GM18867 (cell line): ENCODE data around the gene CDH4.

ENCODE experiments used
- ATAC-seq: cut with Tn5 transposase; IDR thresholded peaks from one replicate; pipeline ENCODE4 v1.9.1; 2021; ENCODE audit warnings: mild to moderate bottlenecking, moderate library complexity; ENCODE audit not compliant: unreplicated experiment

CDH4 gene

GRCh38 chr20:61819921-61820825 is 568.1 kb downstream of the CDH4 start:
- no peak for ATAC-seq

- no peak for ATAC-seq
Measured at GRCh38 chr20:61821735-61822134, 569.7 kb downstream of the CDH4 start.

- no peak for ATAC-seq
Measured at GRCh38 chr20:61822396-61822795, 570.3 kb downstream of the CDH4 start.

DNA sequence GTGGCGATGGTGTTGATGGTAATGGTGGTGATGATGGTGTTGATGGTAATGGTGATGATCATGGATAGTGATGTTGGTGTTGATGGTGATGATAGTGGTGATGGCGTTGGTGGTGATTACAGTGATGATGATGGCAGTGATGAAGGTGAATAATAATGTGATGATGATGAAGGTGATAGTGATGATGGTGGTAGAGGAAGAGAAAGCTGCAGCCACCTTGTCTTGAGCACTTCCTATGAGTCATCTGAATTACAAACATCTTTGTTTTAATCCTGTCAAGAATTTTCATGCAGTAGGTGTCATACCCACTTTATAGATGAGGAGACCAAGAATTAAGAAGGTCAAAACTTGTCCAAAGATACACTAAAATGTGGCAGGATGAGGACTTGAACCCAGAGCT is 571.2 kb downstream of the CDH4 start:
- no peak for ATAC-seq

- no peak for ATAC-seq
Measured at GRCh38 chr20:61828891-61829290, 576.8 kb downstream of the CDH4 start.

DNA sequence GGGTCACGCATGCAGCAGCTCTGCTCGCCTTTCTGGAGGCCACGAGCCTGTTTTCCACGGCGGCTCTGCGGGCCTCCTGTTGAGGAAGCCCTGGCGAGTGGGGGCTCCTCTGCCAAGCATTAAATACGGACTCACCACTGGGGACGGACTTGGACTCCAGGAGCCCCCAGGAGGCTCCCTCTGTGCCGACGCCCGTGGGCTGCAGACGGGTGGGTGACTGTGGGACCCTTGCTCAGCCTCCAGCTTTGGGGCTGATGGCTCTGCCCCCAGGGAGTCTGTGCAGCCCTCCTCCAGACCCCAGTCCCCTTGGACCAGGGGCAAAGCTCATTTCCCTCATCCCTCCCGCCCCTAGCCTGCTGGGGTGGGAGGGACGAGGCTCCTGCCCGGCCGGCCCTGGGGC is 577.5 kb downstream of the CDH4 start:
- no peak for ATAC-seq

DNA sequence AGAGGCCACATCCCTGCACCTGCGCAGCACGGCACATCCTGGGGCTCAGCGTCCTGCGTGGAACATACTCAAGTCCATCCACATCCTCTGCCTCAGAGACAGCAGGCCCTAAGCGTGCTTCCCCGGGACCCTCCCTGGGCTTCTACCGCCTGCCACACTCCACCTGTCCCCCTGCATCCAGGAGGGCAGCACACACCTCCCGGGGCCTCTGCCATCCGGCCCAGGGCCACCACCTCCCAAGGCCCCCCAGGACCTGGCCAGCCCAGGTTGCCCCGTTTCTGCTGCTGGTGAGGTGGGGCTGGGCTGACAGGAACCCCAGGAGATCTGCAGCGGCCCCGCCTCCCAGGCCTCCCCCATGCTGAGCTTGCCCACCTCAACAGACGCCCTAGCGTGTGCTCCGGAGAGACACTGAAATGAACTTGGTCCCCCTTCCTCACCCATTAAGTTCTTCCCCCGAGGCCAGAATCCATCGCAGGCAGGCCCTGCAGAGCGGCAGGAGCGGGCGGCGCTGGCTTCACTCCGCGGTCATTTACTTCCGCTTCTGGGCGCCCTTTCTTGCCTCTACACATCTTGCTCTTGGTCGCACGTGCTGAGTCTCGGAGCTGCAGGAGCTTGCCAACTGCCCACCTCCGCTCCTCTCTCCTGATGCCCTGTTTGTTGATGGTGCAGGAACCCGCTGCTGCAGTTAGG is 578.3 kb downstream of the CDH4 start:
- ATAC-seq, result no peak

- no peak for ATAC-seq
Measured at GRCh38 chr20:61830991-61831390, 578.9 kb downstream of the CDH4 start.

- no peak for ATAC-seq
Measured at GRCh38 chr20:61832181-61832580, 580.1 kb downstream of the CDH4 start.

GRCh38 chr20:61833807-61834610 is 581.9 kb downstream of the CDH4 start:
- no peak for ATAC-seq

GRCh38 chr20:61835301-61835700 is 583.2 kb downstream of the CDH4 start:
- ATAC-seq, result no peak

DNA sequence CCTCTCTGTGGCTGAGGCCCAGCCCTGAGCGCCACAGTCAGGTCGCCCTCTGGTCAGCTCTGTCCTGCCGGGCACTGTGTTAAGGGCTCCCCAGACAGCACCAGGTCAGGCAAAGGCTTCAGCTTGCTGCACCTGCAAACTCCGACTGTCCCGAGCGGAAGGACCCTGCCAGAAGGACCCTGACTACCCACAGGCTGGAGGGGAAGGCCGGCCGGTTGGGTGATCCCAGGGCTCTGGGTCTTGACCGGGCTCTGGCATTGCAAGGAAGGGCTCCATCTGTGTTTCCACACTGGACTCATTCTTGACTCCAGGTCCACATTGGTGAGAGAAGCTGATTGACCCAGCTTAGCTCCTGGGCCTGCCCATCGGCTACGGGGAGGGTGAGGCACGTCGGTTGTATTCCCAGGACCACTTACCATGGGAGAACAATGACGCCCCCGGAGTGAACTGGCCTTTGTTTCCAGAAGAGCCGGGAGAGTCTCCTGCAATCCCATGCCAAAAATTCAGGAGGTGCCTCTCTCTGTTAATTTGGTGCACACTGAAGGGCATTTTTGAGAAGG is 583.8 kb downstream of the CDH4 start:
- ATAC-seq, result no peak

DNA sequence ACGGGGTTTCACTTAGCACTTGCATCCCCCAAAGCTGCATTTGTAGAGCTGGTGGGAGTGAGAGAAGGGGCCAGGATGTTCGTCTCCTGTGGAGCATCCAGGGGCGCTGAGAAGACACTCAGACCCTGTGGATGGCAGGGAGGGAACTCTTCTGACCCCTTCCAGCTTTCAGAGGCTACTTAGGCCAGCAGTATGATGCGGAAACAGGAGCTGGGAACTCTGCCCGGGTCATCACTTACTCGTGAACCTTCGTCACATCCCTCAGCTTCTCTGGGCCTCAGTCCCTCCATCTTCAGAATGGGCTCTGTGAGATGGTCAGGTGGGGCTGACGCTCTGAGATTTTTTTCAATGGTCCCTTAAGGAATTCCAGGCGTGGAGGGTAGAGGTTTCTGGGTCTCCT is 585.1 kb downstream of the CDH4 start:
- ATAC-seq, result no peak

- ATAC-seq, result no peak
Measured at GRCh38 chr20:61839223-61839911, 587.3 kb downstream of the CDH4 start.

DNA sequence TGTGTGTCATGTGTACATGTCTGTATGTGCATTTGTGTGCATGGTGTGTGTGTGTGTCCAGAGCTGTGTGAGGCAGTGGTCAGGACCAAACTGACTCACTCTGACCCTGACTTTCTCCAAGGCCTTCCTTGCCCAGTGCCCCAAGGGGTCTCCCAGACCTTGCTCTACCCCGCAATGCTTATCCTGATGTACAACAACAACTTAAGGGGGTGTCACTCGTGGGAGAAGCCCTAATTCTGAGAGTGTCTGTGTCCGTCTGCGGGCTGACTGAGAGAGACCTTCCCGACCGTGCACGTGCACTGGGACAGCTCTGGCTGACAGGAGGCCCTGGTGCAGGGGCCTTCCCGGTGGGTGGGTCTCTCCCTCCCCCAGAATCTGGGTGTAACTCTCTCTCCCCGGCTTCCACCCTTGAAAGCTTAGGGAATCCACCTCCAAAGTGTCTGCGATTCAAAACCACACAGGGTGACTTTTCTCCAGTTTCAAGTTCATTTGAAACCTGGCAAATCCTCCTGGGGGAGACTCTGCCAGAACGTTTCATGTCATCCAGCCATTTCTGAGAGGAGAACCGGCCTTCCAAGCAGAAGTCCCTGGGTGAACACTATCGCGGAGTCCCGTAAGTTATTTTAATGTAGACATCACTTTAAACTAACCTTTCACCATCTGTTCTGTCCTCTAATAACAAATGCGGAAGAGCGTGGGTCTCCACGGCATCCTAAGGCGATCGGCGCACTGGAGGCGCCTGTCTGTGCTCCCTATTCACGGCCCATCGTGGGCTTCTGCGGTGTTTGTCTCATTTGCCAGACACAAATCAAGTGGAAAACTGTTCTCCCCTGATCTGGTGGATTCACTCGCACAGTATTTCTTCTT is 588.1 kb downstream of the CDH4 start:
- no peak for ATAC-seq

DNA sequence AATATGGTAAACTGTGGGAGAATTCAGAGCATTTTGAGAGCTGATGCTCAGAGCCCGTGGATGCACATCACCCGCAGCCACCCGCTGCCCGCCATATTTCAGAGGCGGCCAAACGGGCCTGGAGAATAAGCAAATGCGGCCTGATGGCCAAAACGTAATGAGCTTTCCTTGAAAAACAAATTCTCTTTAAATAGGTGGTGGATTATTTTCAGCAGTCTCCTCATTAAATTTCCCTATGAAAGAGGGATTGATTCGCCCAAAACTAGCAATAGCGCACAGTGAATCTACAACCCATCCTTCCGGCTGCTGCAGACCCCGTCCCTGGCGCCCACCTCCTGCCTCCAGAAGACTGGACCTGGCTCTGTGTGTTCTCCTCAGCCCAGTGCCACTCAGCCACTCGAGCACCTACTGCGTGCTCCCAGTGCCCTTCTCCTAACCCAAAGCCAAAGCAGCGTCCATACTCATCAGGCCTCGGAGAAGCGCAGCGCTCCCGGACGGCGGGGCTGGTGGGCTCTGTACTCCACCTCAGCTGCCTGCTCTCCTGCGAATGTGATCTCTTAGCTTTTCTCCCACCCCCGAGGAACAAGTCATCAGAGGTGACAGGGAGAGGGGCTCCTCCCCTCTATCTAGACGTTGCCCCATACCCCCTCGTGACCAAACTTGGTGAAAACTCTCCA is 588.9 kb downstream of the CDH4 start:
- no peak for ATAC-seq

DNA sequence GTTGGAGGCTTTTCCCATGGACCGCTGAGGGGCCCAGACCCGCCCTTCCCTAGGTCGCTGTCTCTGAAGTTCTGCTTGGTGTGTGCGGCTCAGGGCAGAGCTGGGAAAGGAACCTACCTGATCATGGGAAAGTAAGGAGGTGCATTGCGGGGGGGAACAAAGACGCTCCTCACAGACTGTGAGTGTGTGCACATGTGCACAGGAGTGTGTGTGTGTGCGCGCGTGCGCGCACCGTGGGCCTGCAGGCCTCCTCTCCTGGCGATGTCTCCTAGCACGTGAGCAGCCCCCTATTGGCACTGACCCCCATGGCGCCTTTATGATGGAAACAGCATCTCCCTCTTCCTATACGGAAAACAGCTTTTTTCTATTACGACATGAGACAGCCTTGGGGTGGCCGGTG is 589.5 kb downstream of the CDH4 start:
- ATAC-seq, result no peak

DNA sequence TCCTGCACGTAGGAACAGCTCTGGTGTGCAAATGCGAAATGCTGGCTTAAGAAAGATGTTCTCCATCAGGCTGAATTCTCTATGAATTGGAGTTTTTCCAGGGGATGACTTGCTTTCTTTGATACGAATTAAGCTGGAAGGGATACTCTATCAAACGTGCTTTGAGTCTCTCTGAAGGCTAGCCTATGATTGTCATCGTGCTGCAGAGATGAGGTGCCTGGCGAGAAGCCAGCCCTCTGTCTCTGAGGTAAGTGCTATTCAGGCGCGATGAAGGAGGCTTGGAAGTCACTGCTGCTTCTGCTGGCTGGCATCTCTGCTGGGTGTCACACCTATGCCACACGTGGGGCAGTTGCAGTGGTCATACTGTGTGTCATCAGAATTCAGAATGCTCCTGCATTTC is 589.9 kb downstream of the CDH4 start:
- ATAC-seq, result no peak

GRCh38 chr20:61844621-61845020 is 592.6 kb downstream of the CDH4 start:
- ATAC-seq, result no peak
